PC-3 (cell line): ENCODE results near the gene LTBR.

Experiments used
- EZH2 ChIP-seq: fragments of 300-600 bp; sonication (generic); IDR thresholded peaks from one replicate; pipeline ENCODE4 v1.6.1; 2017; ENCODE audit warnings: antibody characterized with exemption, mild to moderate bottlenecking, low read length; ENCODE audit not compliant: unreplicated experiment
- TF ChIP-seq, protein P1 (sequence below): fragments of 300-600 bp; sonication (generic); conservative IDR thresholded peaks from 2 replicates; pipeline ENCODE4 v1.5.1; 2017; ENCODE audit warnings: antibody characterized with exemption, low read depth, mild to moderate bottlenecking, low read length

DNA sequence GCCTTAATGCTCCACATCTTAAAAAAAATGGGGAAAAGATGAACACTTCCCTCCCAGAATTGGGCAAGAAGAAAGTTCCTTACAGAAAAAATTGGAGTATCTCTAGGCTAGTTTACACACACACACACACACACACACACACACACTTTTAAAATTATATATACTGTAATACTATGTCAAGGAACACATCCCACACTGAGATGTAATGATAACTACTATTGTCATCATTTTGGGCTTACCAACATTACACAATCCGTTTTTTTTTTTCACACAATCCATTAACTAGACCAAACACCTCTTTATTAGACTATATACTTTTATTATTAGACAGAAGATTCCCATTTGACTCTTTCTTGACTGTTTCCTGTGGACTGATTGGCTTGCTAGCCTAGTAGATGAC is 2.5 kb downstream of the LTBR start:
- TF ChIP-seq, protein P1, sequence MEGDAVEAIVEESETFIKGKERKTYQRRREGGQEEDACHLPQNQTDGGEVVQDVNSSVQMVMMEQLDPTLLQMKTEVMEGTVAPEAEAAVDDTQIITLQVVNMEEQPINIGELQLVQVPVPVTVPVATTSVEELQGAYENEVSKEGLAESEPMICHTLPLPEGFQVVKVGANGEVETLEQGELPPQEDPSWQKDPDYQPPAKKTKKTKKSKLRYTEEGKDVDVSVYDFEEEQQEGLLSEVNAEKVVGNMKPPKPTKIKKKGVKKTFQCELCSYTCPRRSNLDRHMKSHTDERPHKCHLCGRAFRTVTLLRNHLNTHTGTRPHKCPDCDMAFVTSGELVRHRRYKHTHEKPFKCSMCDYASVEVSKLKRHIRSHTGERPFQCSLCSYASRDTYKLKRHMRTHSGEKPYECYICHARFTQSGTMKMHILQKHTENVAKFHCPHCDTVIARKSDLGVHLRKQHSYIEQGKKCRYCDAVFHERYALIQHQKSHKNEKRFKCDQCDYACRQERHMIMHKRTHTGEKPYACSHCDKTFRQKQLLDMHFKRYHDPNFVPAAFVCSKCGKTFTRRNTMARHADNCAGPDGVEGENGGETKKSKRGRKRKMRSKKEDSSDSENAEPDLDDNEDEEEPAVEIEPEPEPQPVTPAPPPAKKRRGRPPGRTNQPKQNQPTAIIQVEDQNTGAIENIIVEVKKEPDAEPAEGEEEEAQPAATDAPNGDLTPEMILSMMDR, result no peak
- no peak for TF ChIP-seq EZH2
